HEK293T (cell line): ENCODE results near the gene SFT2D2.

ENCODE experiments used
- ARNT ChIP-seq: fragments of 450-650 bp; IDR thresholded peaks from 2 replicates; pipeline ENCODE4 v1.6.1; 2017; ENCODE audit warnings: mild to moderate bottlenecking
- BHLHE40 ChIP-seq: fragments of 450-650 bp; IDR thresholded peaks from 2 replicates; pipeline ENCODE4 v1.6.1; 2016; ENCODE audit warnings: mild to moderate bottlenecking, moderate library complexity, borderline replicate concordance
- FOXA1 ChIP-seq: fragments of 450-650 bp; IDR thresholded peaks from 2 replicates; pipeline ENCODE4 v1.6.1; 2016; ENCODE audit warnings: mild to moderate bottlenecking
- FOXM1 ChIP-seq: fragments of 450-650 bp; IDR thresholded peaks from 2 replicates; pipeline ENCODE4 v1.6.1; 2017; ENCODE audit warnings: mild to moderate bottlenecking, borderline replicate concordance
- HDGF ChIP-seq: fragments of 450-650 bp; IDR thresholded peaks from 2 replicates; pipeline ENCODE4 v1.6.1; 2017; ENCODE audit warnings: antibody characterized with exemption, borderline replicate concordance
- SP1 ChIP-seq: fragments of 450-650 bp; IDR thresholded peaks from 2 replicates; pipeline ENCODE4 v1.6.1; 2017
- SUZ12 ChIP-seq: fragments of 450-650 bp; IDR thresholded peaks from 2 replicates; pipeline ENCODE4 v1.6.1; 2016; ENCODE audit warnings: mild to moderate bottlenecking
- TARDBP ChIP-seq: fragments of 450-650 bp; IDR thresholded peaks from 2 replicates; pipeline ENCODE4 v1.6.1; 2016

GRCh38 chr1:168285521-168285790 lies 59.7 kb downstream of the SFT2D2 start:
- TF ChIP-seq SP1 (no peak), FOXM1 (no peak), ARNT (no peak), TARDBP (no peak), HDGF (no peak), SUZ12 (no peak), FOXA1 (no peak), BHLHE40 (no peak)
